ENCODE results near the gene PON2. TPM values are rescaled to one million over a fixed set of nuclear protein-coding genes. Genes with fewer than 3 reads are reported as not detected.

Gene PON2
- total and polyA plus RNA-seq, 2 of the 8 experiments (the other 6 are each of a cell fraction or from before 2014, with no cell fraction given), result 20.6 to 31.0 TPM

DNA sequence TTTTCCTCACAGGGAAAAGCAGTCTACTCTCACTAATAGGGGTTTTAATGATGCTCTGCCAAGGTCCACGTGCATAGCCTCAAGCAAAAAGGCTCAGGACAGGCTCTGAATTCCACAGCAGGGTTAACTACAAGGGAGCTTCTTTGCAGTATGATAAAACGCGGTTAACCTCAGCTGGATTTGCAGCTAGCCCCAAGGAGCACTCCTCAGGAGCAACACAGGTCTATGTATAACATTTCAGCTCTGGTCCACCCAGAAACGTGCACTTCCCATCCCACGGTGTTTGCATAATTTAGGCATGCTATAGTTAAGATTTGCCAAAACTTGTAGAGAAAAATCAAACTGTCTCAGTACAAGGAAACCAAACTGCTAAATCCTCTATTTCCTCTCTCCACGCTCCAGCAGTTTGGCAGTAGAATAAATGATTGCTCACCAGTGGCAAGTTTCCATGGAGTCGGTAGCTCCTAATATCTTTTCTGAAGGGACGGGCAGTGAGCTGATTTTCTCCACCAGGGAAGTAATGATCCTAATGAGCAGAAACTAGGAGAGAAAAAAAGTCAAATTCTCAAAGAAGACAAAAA is 37.8 kb upstream of the PON2 start:
- no peak overlapping the region for H3K9ac ChIP-seq (replicated peaks in 1 of 4; ENCODE audit: extremely low read depth in 1 of 4, low read depth in 3 of 4, low read length in 3 of 4)
- no peaks in the 10 kb centered on the region for H3K79me1 ChIP-seq (ENCODE audit: low read depth, low read length)
- no peak for TF ChIP-seq RXRA (IDR thresholded peaks at IDR 0.05; ENCODE audit: insufficient read depth, low read depth, low read length)
- TF ChIP-seq RBBP5 (IDR thresholded peaks at IDR 0.05; ENCODE audit: borderline replicate concordance, low read depth, low read length), result no peak
- TF ChIP-seq POLR2A (IDR thresholded peaks at IDR 0.05; ENCODE audit: control extremely low read depth in 1 of 2, low read depth in 2 of 2, low read length in 2 of 2), result no peak
- no peak for TF ChIP-seq SAP30 (IDR thresholded peaks at IDR 0.05; ENCODE audit: insufficient read depth, insufficient replicate concordance, low read length)
- TF ChIP-seq GABPA (IDR thresholded peaks at IDR 0.05; ENCODE audit: borderline replicate concordance, insufficient read depth, low read length), result no peak
- TF ChIP-seq SIRT6 (IDR thresholded peaks at IDR 0.05; ENCODE audit: low read length), result no peak
- TF ChIP-seq FOSL1 (IDR thresholded peaks at IDR 0.05; ENCODE audit: insufficient read depth, low read depth, low read length), result no peak
- no peak for TF ChIP-seq CBX5 (IDR thresholded peaks at IDR 0.05; ENCODE audit: low read depth, low read length)
- TF ChIP-seq POLR2AphosphoS5 (IDR thresholded peaks at IDR 0.05; ENCODE audit: low read depth, low read length), result no peak
- no peak for TF ChIP-seq YY1 (IDR thresholded peaks at IDR 0.05; ENCODE audit: low read depth, low read length)
- TF ChIP-seq SIX5 (IDR thresholded peaks at IDR 0.05; ENCODE audit: low read depth, low read length), result no peak
- no peak for TF ChIP-seq EGR1 (IDR thresholded peaks at IDR 0.05; ENCODE audit: borderline replicate concordance, low read depth, low read length)
- H4K91ac ChIP-seq (replicated peaks; ENCODE audit: insufficient read length, low read length), result no peak overlapping the region
- H3K4me3 ChIP-seq (ENCODE audit: extremely low read depth in 1 of 4, insufficient read depth in 2 of 4, low read depth in 3 of 4, low read length in 4 of 4), result no peak overlapping the region
- H3K27ac ChIP-seq (ENCODE audit: low read depth, low read length), result no peak overlapping the region
- FAIRE-seq (no peak), DNase-seq (ENCODE audit: low read depth in 1 of 2, low spot score in 2 of 2) (no peak)
- H3K23ac ChIP-seq (ENCODE audit: insufficient read length), result no peak overlapping the region
- no peak overlapping the region for H2BK15ac ChIP-seq (ENCODE audit: low read length)
- no peak overlapping the region for H2BK12ac ChIP-seq (ENCODE audit: low read depth, low read length)
- no peak overlapping the region for H4K5ac ChIP-seq (ENCODE audit: insufficient read length, low read depth, low read length)
- H2BK120ac ChIP-seq (replicated peaks; ENCODE audit: low read depth, low read length), result peak overlapping the region; percentile 36
- peak overlapping the region; percentile 34; the same call in 1 of the 2 replicates for H2AFZ ChIP-seq (ENCODE audit: low read length)
- no peaks in the 10 kb centered on the region for H3K79me2 ChIP-seq (ENCODE audit: control insufficient read depth in 1 of 2, insufficient read depth in 2 of 2, low read length in 2 of 2)
- H4K8ac ChIP-seq (ENCODE audit: extremely low read depth, insufficient read depth, low read length), result no peak overlapping the region
- WGBS, 2 experiments (ENCODE audit: extremely low coverage in 1 of 2, insufficient coverage in 1 of 2, insufficient read length in 1 of 2, insufficient replicate concordance in 2 of 2, low coverage in 1 of 2, low lambda C conversion rate in 2 of 2, missing lambda C conversion rate in 1 of 2), result 88% methylated on average over 8 of the region's 8 CpGs; no CpG with 5 or more reads in 1 of the 2 experiments
- H3K4me2 ChIP-seq (ENCODE audit: insufficient read depth in 1 of 2, low read depth in 2 of 2, low read length in 2 of 2), result no peak overlapping the region
- H3K4me1 ChIP-seq (replicated peaks in 1 of 4; ENCODE audit: control insufficient read depth in 3 of 4, insufficient read depth in 4 of 4, low read length in 3 of 4), result peaks cover 0 to 3% (median 1%) of the 10 kb centered on the region in 4 experiments; a peak in 3 of 7 replicates
- H2BK20ac ChIP-seq (ENCODE audit: low read length), result no peak overlapping the region
- no peak overlapping the region for H3K14ac ChIP-seq (ENCODE audit: insufficient read length)
- H3K18ac ChIP-seq (ENCODE audit: extremely low read depth, low read length), result no peak overlapping the region
- no peak overlapping the region for H2BK5ac ChIP-seq (ENCODE audit: low read depth, low read length)
- no peaks in the 10 kb centered on the region for H3K9me3 ChIP-seq (ENCODE audit: insufficient read depth in 2 of 2, low read depth in 1 of 2, low read length in 1 of 2)
- no peaks in the 10 kb centered on the region for H4K20me1 ChIP-seq (replicated peaks in 1 of 2; ENCODE audit: control insufficient read depth in 1 of 2, insufficient read depth in 2 of 2, low read length in 2 of 2)
- ChIA-PET CTCF (ENCODE audit: partially characterized antibody) (interaction anchor here (0.6 to 1.9 kb wide), 4 partner anchors 38 to 217 kb away, joined by 3 to 6 read pairs (median 4); partner anchors contain the start of gene PON2), POLR2A (ENCODE audit: partially characterized antibody) (interaction anchor here (1.1 kb wide), 1 partner anchor 38 kb away, joined by 3 read pairs; the partner anchor contains the start of gene PON2)
- H3K56ac ChIP-seq (replicated peaks; ENCODE audit: insufficient read length, low read depth, low read length), result no peak overlapping the region
- H2AK5ac ChIP-seq (ENCODE audit: low read depth, low read length), result no peak overlapping the region
- no peaks in the 10 kb centered on the region for H3K36me3 ChIP-seq (ENCODE audit: control insufficient read depth in 2 of 4, insufficient read depth in 4 of 4, low read length in 3 of 4)
- no peaks in the 10 kb centered on the region; the same call in 1 of the 2 replicates for H3K23me2 ChIP-seq (ENCODE audit: low read depth, low read length)
- no peak overlapping the region for H3K4ac ChIP-seq (replicated peaks; ENCODE audit: insufficient read length, low read depth, low read length)
- no peaks in the 10 kb centered on the region for H3K27me3 ChIP-seq (replicated peaks in 1 of 4; ENCODE audit: control insufficient read depth in 3 of 4, extremely low read depth in 1 of 4, insufficient read depth in 3 of 4, low read length in 3 of 4)
